Hepatocyte (in vitro differentiated cells): ENCODE data around the gene GNAT1. TPM values are rescaled to one million over a fixed set of nuclear protein-coding genes. Genes with fewer than 3 reads are reported as not detected.
A peak's percentile ranks its signal among the peaks of the same experiment; 100 is the strongest.

ENCODE experiments used
- DNase-seq: peaks from one replicate; pipeline ENCODE4 v3.0.0-alpha.2; 2016; ENCODE audit warnings: low spot score
- H2AFZ ChIP-seq: fragments of 200-600 bp; sonication (generic); 2 replicates; pipeline ENCODE4 v1.6.0; 2016; ENCODE audit warnings: antibody characterized with exemption, mild to moderate bottlenecking
- H3K27ac ChIP-seq: fragments of 200-600 bp; sonication (generic); 2 replicates; pipeline ENCODE4 v1.5.1; 2016; ENCODE audit warnings: mild to moderate bottlenecking
- H3K27me3 ChIP-seq: fragments of 200-600 bp; sonication (generic); 2 replicates; pipeline ENCODE4 v1.6.1; 2016
- H3K36me3 ChIP-seq: fragments of 200-600 bp; sonication (generic); replicated peaks from 2 replicates; pipeline ENCODE4 v1.5.1; 2016; ENCODE audit warnings: low read depth; ENCODE audit not compliant: insufficient read depth
- H3K4me1 ChIP-seq: fragments of 200-600 bp; sonication (generic); 2 replicates; pipeline ENCODE4 v1.5.1; 2016; ENCODE audit warnings: mild to moderate bottlenecking, moderate library complexity; ENCODE audit not compliant: insufficient read depth
- H3K4me2 ChIP-seq: fragments of 200-600 bp; sonication (generic); 2 replicates; pipeline ENCODE4 v1.6.0; 2016
- H3K4me3 ChIP-seq: fragments of 200-600 bp; sonication (generic); 2 replicates; pipeline ENCODE4 v1.5.1; 2016; ENCODE audit warnings: mild to moderate bottlenecking
- H3K79me2 ChIP-seq: fragments of 200-600 bp; sonication (generic); 2 replicates; pipeline ENCODE4 v1.6.0; 2017; ENCODE audit warnings: mild to moderate bottlenecking
- H3K9me2 ChIP-seq: fragments of 200-600 bp; sonication (generic); replicated peaks from 2 replicates; pipeline ENCODE4 v1.6.0; 2017; ENCODE audit warnings: mild to moderate bottlenecking; ENCODE audit not compliant: insufficient read depth
- H3K9me3 ChIP-seq: fragments of 200-600 bp; sonication (generic); 2 replicates; pipeline ENCODE4 v1.5.1; 2016; ENCODE audit warnings: low read depth, mild to moderate bottlenecking
- H4K20me1 ChIP-seq: fragments of 200-600 bp; sonication (generic); 2 replicates; pipeline ENCODE4 v1.6.0; 2016; ENCODE audit warnings: mild to moderate bottlenecking; ENCODE audit not compliant: insufficient read depth, poor library complexity, severe bottlenecking
- CTCF ChIP-seq: fragments of 200-600 bp; sonication (generic); IDR thresholded peaks from 2 replicates; pipeline ENCODE4 v1.5.1; 2016; ENCODE audit warnings: antibody characterized with exemption, mild to moderate bottlenecking; ENCODE audit not compliant: poor library complexity
- EZH2 ChIP-seq: fragments of 200-600 bp; sonication (generic); IDR thresholded peaks from 2 replicates; pipeline ENCODE4 v1.6.1; 2016; ENCODE audit warnings: antibody characterized with exemption, mild to moderate bottlenecking, borderline replicate concordance
- EZH2phosphoT487 ChIP-seq: fragments of 200-600 bp; sonication (generic); IDR thresholded peaks from one replicate; pipeline ENCODE4 v1.6.1; 2018; ENCODE audit warnings: antibody characterized with exemption, mild to moderate bottlenecking, low read depth, moderate library complexity; ENCODE audit not compliant: unreplicated experiment, severe bottlenecking
- WGBS: methylation state at CpG from one replicate; pipeline ENCODE4 v1.1.6; 2016; ENCODE audit warnings: low lambda C conversion rate; ENCODE audit errors: missing lambda C conversion rate; 5-methylcytosine and 5-hydroxymethylcytosine counted together
- microRNA counts: library from miRNA; unstranded; fragments of <30 nt; microRNA quantifications from one replicate; lab custom pipeline; 2017
- microRNA-seq: library from miRNA; unstranded; fragments of <30 nt; microRNA quantifications from one replicate; pipeline ENCODE4, GENCODE V29; 2017
- polyA plus RNA-seq: library from polyadenylated mRNA; unstranded; fragments of >200 nt; fragmentation: Nextera tagmentation; extraction: Ambion mirVana; gene quantifications from 2 replicates; pipeline ENCODE4 v1.2.1, GENCODE V29; 2016
- small RNA-seq: library from RNA; depleted of rRNA; stranded (forward); fragments of <200 nt; gene quantifications from one replicate; pipeline ENCODE3, GENCODE V24; 2014
- total RNA-seq: library from RNA; depleted of rRNA; stranded (reverse); fragments of >200 nt; gene quantifications from 2 replicates; pipeline ENCODE4 v1.2.3, GENCODE V29; 2014

Gene GNAT1
- total and polyA plus RNA-seq, 2 experiments from 2014 or later: not detected

GRCh38 chr3:50245831-50246516, 54.6 kb downstream of the GNAT1 start:
- no peaks in the 10 kb centered on the region for H3K27me3 ChIP-seq
- no peaks in the 10 kb centered on the region for H3K9me3 ChIP-seq
- TF ChIP-seq CTCF: peak; percentile 99
- no peak for TF ChIP-seq EZH2
- no peak overlapping the region for H2AFZ ChIP-seq
- H3K9me2 ChIP-seq: no peaks in the 10 kb centered on the region
- H3K4me1 ChIP-seq: peaks cover 31% of the 10 kb centered on the region
- no peak overlapping the region for H3K4me3 ChIP-seq
- DNase-seq: peak; percentile 96
- H3K79me2 ChIP-seq: peaks cover 97% of the 10 kb centered on the region
- H3K27ac ChIP-seq: peak overlapping the region; percentile 94
- 9% methylated on average over 25 of the region's 25 CpGs for WGBS
- H3K4me2 ChIP-seq: peak overlapping the region; percentile 84
- H4K20me1 ChIP-seq: peaks cover 53% of the 10 kb centered on the region
- H3K36me3 ChIP-seq: no peaks in the 10 kb centered on the region

- Histone ChIP-seq H3K27ac (peak overlapping the region; percentile 94), H3K9me2 (no peaks in the 10 kb centered on the region), H3K27me3 (no peaks in the 10 kb centered on the region), H3K4me2 (peak overlapping the region; percentile 84), H3K4me3 (no peak overlapping the region), H3K79me2 (peaks cover 97% of the 10 kb centered on the region), H3K4me1 (peaks cover 26% of the 10 kb centered on the region), H2AFZ (no peak overlapping the region), H4K20me1 (peaks cover 53% of the 10 kb centered on the region), H3K9me3 (no peaks in the 10 kb centered on the region), H3K36me3 (no peaks in the 10 kb centered on the region)
- DNase-seq: peak; percentile 83
- TF ChIP-seq EZH2phosphoT487 (no peak), CTCF (no peak), EZH2 (no peak)
- 41% methylated on average over 10 of the region's 10 CpGs for WGBS
Measured at GRCh38 chr3:50246517-50246954, 55.1 kb downstream of the GNAT1 start.

MicroRNAs within 50 kb of the gene (microRNA counts, 767-probe panel; counts per million panel counts)
- not detected for microRNA hsa-miR-566 (lab: Ali Mortazavi, UCI)

Small RNAs within 50 kb of the gene (microRNA-seq; reads per million reads assigned to microRNA genes)
- gene MIR566 (not detected), gene MIR5787 (not detected)

Small RNAs within 50 kb of the gene (small RNA-seq; reads per million reads assigned to genes)
- gene MIR566 (not detected), gene MIR5787 (not detected)

Other genes starting within 250 kb of the GNAT1 start
- 147 and 150 TPM in 2 replicates for gene RBM5, start 102.7 kb upstream of the GNAT1 start, total RNA-seq
- 64.3 and 84.9 TPM in 2 replicates for gene RBM5, start 102.7 kb upstream of the GNAT1 start, polyA plus RNA-seq
- gene SEMA3F, start 36.3 kb upstream of the GNAT1 start, total RNA-seq: 11.8 and 15.5 TPM in 2 replicates
- gene SEMA3F, start 36.3 kb upstream of the GNAT1 start, polyA plus RNA-seq: 13.9 and 16.8 TPM in 2 replicates
- gene SLC38A3, start 13.7 kb downstream of the GNAT1 start, total RNA-seq: 22.6 and 24.7 TPM in 2 replicates
- gene SLC38A3, start 13.7 kb downstream of the GNAT1 start, polyA plus RNA-seq: 37.9 and 56.6 TPM in 2 replicates
- gene GNAI2, start 44.6 kb downstream of the GNAT1 start, total RNA-seq: 95.0 and 103 TPM in 2 replicates
- 219 and 233 TPM in 2 replicates for gene GNAI2, start 44.6 kb downstream of the GNAT1 start, polyA plus RNA-seq
- 60.2 and 67.7 TPM in 2 replicates for gene SEMA3B, start 77.5 kb downstream of the GNAT1 start, total RNA-seq
- gene SEMA3B, start 77.5 kb downstream of the GNAT1 start, polyA plus RNA-seq: 104 and 135 TPM in 2 replicates
- gene LSMEM2, start 87.5 kb downstream of the GNAT1 start, total RNA-seq: 0.20 TPM in 1 of 2 replicates, not detected in the other
- 0.39 TPM in 1 of 2 replicates, not detected in the other for gene LSMEM2, start 87.5 kb downstream of the GNAT1 start, polyA plus RNA-seq
- 37.0 and 41.4 TPM in 2 replicates for gene IFRD2, start 100.8 kb downstream of the GNAT1 start, total RNA-seq
- gene IFRD2, start 100.8 kb downstream of the GNAT1 start, polyA plus RNA-seq: 71.6 and 76.2 TPM in 2 replicates
- gene HYAL3, start 107.8 kb downstream of the GNAT1 start, total RNA-seq: 3.7 and 9.0 TPM in 2 replicates
- gene HYAL3, start 107.8 kb downstream of the GNAT1 start, polyA plus RNA-seq: 5.6 and 7.0 TPM in 2 replicates
- gene NAA80, start 107.8 kb downstream of the GNAT1 start, total RNA-seq: 6.7 and 7.1 TPM in 2 replicates
- 17.0 and 19.5 TPM in 2 replicates for gene NAA80, start 107.8 kb downstream of the GNAT1 start, polyA plus RNA-seq
- 22.3 and 34.3 TPM in 2 replicates for gene HYAL1, start 112.0 kb downstream of the GNAT1 start, total RNA-seq
- 5.5 and 11.8 TPM in 2 replicates for gene HYAL1, start 112.0 kb downstream of the GNAT1 start, polyA plus RNA-seq
- gene HYAL2, start 131.1 kb downstream of the GNAT1 start, total RNA-seq: 79.0 and 125 TPM in 2 replicates
- gene HYAL2, start 131.1 kb downstream of the GNAT1 start, polyA plus RNA-seq: 63.9 and 75.4 TPM in 2 replicates
- 30.0 and 33.1 TPM in 2 replicates for gene TUSC2, start 136.6 kb downstream of the GNAT1 start, total RNA-seq
- gene TUSC2, start 136.6 kb downstream of the GNAT1 start, polyA plus RNA-seq: 45.6 and 59.0 TPM in 2 replicates
- 11.3 and 13.4 TPM in 2 replicates for gene RASSF1, start 149.2 kb downstream of the GNAT1 start, total RNA-seq
- 22.9 and 30.1 TPM in 2 replicates for gene RASSF1, start 149.2 kb downstream of the GNAT1 start, polyA plus RNA-seq
- gene ZMYND10, start 154.1 kb downstream of the GNAT1 start, total RNA-seq: 0.20 and 0.44 TPM in 2 replicates
- gene ZMYND10, start 154.1 kb downstream of the GNAT1 start, polyA plus RNA-seq: 0.18 and 0.77 TPM in 2 replicates
- 22.3 and 23.5 TPM in 2 replicates for gene NPRL2, start 159.2 kb downstream of the GNAT1 start, total RNA-seq
- gene NPRL2, start 159.2 kb downstream of the GNAT1 start, polyA plus RNA-seq: 27.0 and 34.6 TPM in 2 replicates
- gene CYB561D2, start 159.3 kb downstream of the GNAT1 start, total RNA-seq: 31.0 and 37.3 TPM in 2 replicates
- 40.5 and 46.9 TPM in 2 replicates for gene CYB561D2, start 159.3 kb downstream of the GNAT1 start, polyA plus RNA-seq
- 49.3 and 63.0 TPM in 2 replicates for gene TMEM115, start 167.9 kb downstream of the GNAT1 start, total RNA-seq
- 64.5 and 69.9 TPM in 2 replicates for gene TMEM115, start 167.9 kb downstream of the GNAT1 start, polyA plus RNA-seq